Measurements from ENCODE around the gene C5.
"Not testable (repeated sequence)": the region's sequence is repeated elsewhere in the genome, so short reads cannot be mapped to it uniquely, and the experiment has no call there.

Gene C5

GRCh38 chr9:121048175-121048574 lies 1.9 kb downstream of the C5 start:
- DNase-seq = no peak

GRCh38 chr9:121038804-121039203 lies 11.3 kb downstream of the C5 start:
- no peak for DNase-seq

- no peak for DNase-seq
Measured at GRCh38 chr9:121038362-121038761, 11.7 kb downstream of the C5 start.

DNA sequence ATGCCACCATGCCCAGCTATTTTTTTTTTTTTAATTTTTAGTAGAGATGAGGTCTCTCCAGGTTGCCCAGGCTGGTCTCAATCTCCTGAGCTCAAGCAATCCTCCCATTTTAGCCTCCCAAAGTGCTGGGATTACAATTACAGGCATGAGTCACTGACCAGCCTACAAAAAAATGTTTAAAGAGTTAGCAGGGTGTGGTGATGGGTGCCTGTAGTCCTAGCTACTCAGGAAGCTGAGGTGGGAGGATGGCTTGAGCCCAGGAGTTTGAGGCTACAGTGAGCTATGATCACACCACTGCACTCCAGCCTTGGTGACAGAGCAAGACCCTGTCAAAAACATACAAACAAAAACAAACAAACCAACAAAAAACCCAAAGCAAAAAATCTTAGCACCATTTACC lies 14.4 kb downstream of the C5 start:
- DNase-seq = not testable (repeated sequence)

DNA sequence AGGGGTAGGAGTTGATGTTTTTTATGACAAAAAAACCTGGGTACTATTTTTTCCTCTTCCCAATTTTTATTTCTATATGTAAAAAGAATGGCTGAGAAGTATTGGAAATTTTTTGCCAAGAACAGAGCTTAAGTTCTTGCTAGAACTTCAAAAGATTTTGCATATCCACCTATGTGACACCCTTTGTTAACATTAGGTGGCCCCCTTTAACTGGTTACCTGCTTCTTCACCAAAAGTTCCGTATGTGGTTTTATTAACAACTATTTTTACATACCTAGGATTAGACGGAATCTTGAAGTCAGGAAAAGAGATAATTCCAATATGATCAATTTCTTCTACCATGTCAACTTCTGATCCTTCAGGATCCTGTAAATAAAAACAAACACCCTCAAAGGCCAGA lies 15.5 kb downstream of the C5 start:
- no peak for DNase-seq

DNA sequence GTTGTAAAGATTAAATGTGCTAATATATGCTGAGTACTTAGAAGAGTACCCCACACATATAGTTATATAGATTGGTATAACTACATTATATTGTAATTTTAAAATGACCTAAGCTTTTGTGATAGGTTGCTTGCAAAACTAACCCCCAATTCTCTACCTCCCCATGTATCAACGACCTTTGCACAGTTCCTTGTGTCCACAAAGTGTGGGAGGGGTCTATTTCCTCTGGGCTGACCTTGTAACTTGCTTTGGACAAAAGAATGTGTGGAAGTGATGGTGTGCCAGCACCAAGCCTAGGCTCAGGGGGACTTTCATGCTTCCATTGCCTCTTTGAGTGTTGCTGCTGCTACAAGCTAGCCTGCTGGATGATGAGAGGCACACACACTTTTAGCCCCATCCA lies 20.6 kb downstream of the C5 start:
- DNase-seq = no peak

DNA sequence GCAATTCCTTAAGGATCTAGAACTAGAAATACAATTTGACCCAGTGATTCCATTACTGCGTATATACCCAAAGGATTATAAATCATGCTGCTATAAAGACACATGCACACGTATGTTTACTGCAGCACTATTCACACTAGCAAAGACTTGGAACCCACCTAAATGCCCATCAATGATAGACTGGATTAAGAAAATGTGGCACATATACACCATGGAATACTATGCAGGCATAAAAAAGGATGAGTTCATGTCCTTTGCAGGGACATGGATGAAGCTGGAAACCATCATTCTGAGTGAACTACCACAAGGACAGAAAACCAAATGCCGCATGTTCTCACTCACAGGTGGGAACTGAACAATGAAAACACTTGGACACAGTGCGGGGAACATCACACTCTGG lies 21.8 kb downstream of the C5 start:
- DNase-seq = not testable (repeated sequence)

- no peak for DNase-seq
Measured at GRCh38 chr9:121026768-121027167, 23.3 kb downstream of the C5 start.

- DNase-seq = no peak
Measured at GRCh38 chr9:121026260-121026691, 23.8 kb downstream of the C5 start.

GRCh38 chr9:121024237-121024636 lies 25.8 kb downstream of the C5 start:
- no peak for DNase-seq

- no peak for DNase-seq
Measured at GRCh38 chr9:121023064-121023463, 27.0 kb downstream of the C5 start.

- DNase-seq = no peak
Measured at GRCh38 chr9:121021301-121021700, 28.8 kb downstream of the C5 start.

- no peak for DNase-seq
Measured at GRCh38 chr9:121019273-121019672, 30.8 kb downstream of the C5 start.

DNA sequence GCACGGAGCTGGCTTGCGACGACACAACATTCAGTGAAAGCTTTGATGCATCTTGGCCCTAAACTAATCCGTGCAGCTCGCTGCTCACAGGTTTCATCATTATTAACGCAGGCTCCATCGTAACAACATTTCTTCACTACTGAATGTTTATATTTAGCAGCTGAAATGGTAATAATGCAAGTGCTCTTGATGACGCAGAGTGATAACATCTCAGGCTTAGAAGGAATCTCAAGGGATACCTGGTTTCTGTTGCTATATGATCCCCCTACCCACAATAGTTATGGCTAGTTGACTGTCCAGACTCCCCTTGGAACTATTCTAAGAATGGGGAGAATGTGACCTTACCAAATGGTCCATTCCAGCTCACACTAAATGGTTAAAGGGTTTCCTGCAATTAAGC lies 36.2 kb downstream of the C5 start:
- no peak for DNase-seq

DNA sequence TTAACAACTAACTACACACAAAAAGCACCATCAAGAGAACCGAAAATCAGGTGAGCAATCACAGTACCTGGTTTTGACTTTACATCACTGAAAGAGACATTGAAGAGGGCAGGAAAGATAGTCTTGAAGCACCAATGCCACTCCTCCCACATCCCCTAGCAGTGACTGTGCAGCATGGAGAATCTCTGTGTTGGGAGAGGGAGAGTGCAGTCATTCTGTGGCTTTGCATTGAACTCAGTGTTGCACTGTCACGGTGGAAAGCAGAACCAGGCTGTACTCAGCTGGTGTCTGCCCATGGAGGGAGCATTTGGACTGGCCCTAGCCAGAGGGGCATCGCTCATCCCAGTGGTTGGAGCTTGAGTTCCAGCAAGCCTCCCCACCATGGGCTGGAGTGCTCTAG lies 40.4 kb downstream of the C5 start:
- DNase-seq = no peak

GRCh38 chr9:120999317-120999716 lies 50.8 kb downstream of the C5 start:
- DNase-seq = no peak

DNA sequence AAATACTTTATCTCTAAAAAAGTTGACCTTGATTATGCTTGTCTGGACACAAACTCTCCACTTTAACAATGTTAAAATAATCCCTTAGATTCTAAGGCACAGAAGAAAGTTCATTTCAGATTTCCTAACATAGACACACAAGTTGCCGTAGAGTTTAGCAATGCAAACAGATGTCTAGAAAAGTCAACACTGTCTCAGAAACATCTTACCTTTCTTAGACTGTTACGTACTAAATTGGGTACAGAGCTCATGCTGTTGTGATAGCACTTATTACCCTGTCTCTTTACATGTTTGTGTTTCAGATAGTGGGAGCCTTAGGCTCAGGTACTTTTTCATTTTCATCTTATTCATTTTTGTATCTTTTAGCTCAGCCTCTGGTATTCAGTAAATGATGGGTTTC lies 52.0 kb downstream of the C5 start:
- no peak for DNase-seq

DNA sequence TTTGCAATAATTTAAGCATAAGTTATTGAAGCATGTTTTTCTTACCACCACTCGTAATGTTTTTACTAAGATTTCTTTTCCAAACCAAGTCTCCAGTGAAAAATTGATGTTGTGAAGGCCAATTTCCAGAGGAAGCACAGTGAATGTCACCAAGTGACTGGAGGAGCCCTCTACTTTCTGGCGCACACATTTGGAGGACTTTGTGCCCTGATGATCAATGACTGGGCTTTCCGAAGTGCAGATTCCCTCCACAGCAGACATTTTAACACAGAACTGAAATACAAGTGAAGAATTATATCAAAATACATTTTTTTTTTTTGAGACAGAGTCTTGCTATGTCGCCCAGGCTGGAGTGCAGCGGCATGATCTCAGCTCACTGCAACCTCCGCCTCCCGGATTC lies 52.6 kb downstream of the C5 start:
- DNase-seq = no peak

- no peak for DNase-seq
Measured at GRCh38 chr9:120996409-120996808, 53.7 kb downstream of the C5 start.

DNA sequence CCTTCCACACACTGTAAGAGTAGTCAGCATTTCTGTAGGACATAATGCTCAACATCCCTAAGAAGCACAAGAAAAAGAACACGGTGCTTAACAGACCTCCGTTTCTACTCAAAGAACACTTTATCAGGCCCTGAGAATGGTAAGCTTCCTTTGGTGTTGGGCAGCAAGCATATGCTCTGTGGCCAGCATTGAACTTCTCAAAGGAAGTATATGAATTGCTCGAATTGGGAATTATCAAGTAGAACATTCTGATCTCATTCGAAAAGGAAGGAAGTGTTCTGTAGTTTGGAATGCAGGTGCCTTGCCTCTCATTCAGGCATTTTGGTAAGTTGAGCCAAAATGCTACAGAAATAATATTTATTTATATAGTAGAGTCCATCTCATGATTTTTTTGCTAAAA lies 61.0 kb downstream of the C5 start:
- DNase-seq = no peak

- no peak for DNase-seq
Measured at GRCh38 chr9:120985819-120986222, 64.3 kb downstream of the C5 start.

DNA sequence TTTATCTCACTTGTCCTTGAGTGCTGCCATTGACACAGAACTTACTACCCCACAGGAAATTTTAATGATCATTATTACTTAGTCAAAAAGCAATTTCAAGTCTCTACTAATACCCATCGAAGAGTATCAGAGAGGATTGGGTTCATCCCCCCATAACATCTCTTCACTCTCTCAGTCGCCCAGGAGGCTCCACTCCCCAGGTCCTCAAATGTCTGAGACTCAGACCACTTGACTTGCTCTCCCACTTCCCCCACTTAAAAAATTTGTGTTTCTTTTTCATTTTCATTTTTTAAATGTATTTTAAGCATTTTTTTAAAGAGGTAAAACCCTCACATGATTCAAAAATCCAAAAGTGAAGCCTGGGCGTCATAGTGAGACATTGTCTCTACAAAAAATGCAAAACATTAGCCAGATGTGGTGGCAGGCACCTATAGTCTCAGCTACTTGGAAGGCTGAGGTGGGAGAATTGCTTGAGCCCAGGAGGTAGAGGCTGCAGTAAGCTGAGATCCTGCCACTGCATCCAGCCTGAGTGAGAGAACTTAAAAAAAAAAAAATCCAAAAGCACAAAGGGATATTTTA lies 66.7 kb downstream of the C5 start:
- no peak for DNase-seq

- no peak for DNase-seq
Measured at GRCh38 chr9:120982836-120983235, 67.2 kb downstream of the C5 start.

- DNase-seq = no peak
Measured at GRCh38 chr9:120980951-120981350, 69.1 kb downstream of the C5 start.

GRCh38 chr9:120979797-120980196 lies 70.3 kb downstream of the C5 start:
- no peak for DNase-seq

- no peak for DNase-seq
Measured at GRCh38 chr9:120978987-120979386, 71.1 kb downstream of the C5 start.
